ENCODE results near the gene SERPINF2.

- TF ChIP-seq CTCF (IDR thresholded peaks at IDR 0.05) (no peak), POLR2AphosphoS5 (IDR thresholded peaks at IDR 0.05) (no peak)
Measured at GRCh38 chr17:1735834-1736347, 6.8 kb upstream of the SERPINF2 start.
